ENCODE data around the gene GTPBP4.
A peak's percentile ranks its signal among the peaks of the same experiment; 100 is the strongest.

Gene GTPBP4

GRCh38 chr10:968546-969199 is 19.6 kb upstream of the GTPBP4 start:
- no peak for DNase-seq

DNA sequence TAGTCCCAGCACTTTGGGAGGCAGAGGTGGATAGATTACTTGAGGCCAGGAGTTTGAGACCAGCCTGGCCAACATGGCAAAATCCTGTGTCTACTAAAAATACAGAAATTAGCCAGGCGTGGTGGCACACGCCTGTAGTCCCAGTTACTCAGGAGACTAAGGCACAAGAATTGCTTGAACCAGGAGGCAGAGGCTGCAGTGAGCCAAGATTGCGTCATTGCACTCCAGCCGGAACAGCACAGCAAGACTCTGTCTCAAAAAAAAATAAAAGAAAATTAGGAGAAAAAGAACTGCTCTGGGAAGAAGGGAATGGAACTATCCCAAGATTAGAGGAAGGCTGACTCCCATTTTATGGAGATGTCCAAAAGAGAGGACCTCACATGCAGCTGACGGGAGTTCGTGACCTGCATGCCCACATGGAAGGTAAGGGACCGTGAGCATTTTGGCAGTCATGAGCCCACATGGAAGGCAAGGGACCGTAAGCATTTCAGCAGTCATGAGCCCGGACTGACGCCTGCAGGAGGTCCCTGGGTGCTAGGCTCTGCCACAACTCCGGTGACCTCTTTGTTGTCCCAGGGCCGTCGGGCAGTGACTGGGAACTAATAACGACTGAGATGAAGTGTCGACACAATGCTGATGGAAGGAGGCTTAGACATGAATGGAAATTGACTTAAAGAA is 18.6 kb upstream of the GTPBP4 start:
- DNase-seq = no peak

DNA sequence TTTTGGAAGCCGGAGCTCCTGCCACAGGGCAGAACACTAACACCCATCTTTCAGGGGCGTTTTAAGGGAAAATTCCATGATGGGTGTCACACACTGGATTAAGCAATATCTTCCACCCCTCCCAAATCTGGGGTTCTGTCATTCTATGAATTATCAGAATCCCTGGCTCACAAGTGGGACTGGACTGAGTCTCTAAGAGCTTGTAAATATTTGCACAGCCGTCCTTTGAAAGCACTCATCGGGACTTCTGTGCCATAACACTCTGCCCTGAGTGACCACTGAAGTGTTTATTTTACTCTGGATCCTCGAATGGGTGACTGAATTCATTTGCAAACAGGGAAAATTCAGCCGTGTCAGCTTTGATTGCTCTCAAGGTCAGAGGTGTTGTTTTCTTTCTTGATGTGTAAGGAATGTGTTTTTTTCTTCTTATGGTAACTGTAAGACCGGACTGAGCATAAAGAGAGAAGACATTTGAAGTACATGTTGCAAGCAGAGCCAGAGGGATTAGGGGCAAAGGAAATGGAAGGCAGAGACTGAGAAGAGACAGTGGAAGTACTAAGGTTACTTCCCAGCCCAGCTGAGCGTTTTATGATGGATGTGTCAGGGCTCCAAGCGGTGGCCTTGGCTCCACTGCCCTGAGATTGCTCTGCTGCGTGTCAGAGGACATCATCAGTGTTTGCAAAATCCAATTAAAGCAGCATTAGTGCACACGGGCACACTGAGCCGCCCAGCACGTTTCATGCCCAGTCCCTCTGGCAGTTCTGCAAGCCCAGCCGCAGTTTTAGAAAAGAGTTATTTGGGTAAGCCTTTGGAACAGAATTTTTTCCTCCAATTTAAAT is 17.7 kb upstream of the GTPBP4 start:
- DNase-seq = peak; percentile 62

GRCh38 chr10:971150-971542 is 17.1 kb upstream of the GTPBP4 start:
- DNase-seq = no peak

DNA sequence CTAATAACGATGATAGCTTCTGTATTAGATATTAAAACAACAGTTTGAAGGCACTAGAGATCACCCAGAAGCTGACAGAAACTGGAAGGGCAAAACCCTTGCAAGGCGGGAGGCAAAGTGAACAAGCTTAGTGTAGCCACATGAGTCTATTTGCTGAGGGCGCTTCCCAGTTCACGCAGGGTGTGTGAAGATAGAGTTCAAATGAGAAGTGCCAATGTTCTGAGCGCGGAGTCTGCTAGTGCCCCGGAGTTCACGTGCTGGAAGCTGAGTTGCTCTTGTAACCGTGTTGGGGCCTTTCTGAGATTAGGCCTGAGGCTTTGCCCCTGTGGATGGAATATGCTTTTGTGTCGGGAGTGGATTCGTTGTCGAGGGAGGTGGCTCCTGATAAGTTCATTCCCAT is 16.6 kb upstream of the GTPBP4 start:
- no peak for DNase-seq

- DNase-seq = no peak
Observed at GRCh38 chr10:972763-973162, 15.5 kb upstream of the GTPBP4 start.

GRCh38 chr10:974038-974784 is 14.0 kb upstream of the GTPBP4 start:
- peak; percentile 28 for DNase-seq

GRCh38 chr10:974785-975074 is 13.5 kb upstream of the GTPBP4 start:
- peak; percentile 35 for DNase-seq

GRCh38 chr10:976316-976715 is 11.9 kb upstream of the GTPBP4 start:
- DNase-seq = no peak

GRCh38 chr10:978826-979421 is 9.3 kb upstream of the GTPBP4 start:
- no peak for DNase-seq

GRCh38 chr10:980468-981093 is 7.7 kb upstream of the GTPBP4 start:
- no peak for DNase-seq

- no peak for DNase-seq
Observed at GRCh38 chr10:983401-983800, 4.8 kb upstream of the GTPBP4 start.

DNA sequence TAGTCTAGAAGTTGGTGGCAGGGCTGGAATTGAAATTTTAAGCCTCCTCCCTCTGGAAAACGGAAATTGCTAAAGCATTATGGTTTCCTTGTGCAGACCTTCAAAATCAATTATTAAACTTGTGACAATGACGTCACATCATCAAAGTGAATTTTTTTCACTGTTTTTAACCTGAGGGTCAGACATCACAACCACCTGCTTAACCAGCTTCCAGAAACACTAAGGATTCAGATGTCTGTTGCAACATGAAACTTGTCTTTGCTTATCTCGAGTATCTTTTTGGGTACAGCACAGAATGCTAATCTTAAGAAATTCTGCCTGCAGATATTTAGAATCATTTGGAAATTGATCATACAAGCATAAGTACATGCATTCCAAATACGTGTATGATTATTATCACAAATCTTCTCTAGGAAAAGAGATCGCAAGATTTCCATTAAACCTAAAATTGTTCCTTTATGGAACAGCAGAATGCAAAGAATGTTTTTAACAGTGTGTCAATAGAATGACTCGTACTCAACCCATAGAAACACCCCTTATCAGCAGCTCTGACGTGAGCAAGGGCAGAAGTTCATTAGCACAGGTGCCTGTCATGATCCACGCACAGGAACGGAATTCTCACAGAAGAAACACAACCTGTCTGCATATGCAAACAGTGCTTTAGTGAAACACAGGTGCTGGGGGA is 4.1 kb upstream of the GTPBP4 start:
- no peak for DNase-seq

GRCh38 chr10:985361-985760 is 2.9 kb upstream of the GTPBP4 start:
- no peak for DNase-seq

DNA sequence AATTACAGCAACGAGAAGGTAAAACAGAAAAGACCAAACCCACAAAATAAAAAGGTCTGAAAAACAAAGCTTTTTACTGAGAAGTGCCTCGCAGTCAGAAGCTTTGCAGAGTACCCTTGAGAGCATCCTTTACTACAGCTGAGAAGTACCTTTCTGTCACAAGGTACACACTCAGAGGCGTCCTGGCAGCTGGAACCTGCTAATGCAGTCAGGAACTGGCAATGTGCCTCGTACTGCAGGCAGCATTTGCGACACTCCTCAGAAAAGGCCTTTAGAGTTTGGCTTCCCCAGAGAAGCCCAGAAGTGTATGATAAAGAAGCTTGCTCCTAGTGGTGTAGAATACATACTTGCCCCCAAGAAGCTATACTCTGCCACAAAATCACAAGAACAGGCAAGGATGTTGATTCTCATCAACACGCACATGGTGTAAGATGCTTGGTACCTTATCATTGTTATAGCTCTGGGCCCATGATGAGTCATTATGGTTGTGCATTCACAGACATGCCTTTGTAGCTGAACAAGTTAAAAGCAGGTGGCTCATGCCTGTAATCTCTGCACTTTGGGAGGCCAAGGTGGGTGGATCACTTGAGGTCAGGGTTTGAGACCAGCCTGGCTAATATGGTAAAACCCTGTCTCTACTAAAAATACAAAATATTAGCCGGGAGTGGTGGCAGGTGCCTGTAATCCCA is 2.0 kb upstream of the GTPBP4 start:
- peak; percentile 8 for DNase-seq

DNA sequence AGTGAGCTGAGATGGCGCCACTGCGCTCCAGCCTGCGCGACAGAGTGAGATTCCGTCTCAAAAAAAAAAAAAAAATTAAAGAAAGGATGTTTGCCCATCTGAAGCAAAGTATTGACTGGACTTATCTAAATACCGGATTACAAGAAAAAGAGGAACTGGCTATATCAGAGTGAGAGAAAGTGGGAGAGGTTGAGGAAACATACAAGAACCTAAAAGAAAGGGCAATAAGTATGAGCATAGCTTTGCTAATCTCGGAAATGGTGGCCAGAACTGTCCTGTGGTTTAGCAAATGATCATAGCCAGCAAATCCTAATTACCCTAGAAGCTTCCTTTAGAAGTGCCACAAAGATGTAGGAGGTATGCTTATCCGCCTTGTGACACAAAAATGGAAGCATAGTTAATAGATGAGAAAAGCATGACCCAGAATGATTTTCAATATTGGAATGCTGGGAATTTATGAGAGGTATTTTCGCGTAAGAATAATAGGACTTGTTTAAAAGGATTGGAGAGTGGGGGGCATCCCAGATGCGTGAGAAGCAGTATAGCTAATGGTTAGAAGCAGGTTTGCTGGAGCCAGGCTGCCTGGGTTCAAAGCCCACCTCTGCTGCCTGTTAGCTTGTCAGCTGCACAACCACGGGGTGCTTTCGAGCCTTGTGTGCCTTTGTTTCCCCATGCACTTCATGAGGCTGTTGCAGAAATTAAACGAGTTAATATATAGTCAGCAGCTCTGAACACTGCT is 1.2 kb upstream of the GTPBP4 start:
- no peak for DNase-seq

DNA sequence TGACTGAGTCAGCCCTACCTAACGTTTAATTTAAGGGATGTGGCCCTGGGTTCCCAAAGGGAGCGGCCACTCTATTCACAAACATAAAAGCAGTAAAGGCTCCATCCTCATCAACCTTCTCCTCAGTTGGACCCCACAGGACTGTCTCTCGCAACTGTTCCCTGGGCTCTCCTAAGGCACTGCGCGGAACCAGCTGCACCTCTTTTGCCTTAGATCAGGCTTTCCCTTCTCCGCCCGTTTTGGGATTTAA is 689 bp upstream of the GTPBP4 start:
- DNase-seq = no peak

GRCh38 chr10:988667-989545 is 672 bp downstream of the GTPBP4 start:
- DNase-seq = no peak

DNA sequence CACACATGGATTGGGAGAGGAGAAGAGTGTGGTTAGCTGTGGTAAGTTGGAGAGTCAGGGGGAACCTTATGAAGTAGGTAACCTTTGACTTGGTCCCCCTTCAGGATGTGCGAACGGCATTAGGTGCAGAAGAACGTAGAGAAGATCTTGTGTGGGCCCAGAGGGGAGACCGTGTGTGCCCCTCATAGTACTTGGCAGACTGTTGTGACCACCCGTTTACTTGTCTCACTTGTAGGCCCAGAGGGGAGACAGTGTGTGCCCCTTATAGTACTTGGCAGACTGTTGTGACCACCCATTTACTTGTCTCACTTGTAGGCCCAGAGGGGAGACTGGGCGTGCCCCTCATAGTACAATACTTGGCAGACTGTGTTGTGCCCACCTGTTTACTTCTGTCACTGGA is 2.6 kb downstream of the GTPBP4 start:
- DNase-seq = no peak

DNA sequence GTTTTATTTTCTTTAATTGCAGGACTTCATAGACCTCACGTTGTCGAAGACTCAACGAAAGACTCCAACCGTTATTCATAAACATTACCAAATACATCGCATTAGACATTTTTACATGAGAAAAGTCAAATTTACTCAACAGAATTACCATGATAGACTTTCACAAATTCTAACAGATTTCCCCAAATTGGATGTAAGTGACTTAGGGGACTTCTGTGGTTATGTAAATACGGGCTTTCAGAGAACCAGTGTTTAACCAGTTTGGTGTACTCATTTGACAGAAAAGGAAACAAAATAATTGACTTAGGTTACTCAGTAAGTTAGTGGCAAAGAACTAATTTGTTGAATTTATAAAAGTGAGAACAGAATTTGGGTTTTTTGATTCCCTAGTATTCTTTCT is 4.2 kb downstream of the GTPBP4 start:
- no peak for DNase-seq
